Liver (tissue), 3 donors: ENCODE results near the gene ZNF821.

Source experiments
- CTCF ChIP-seq: fragments of 150-350 bp; IDR thresholded peaks from 2 replicates; pipeline ENCODE4 v1.5.1; 2017; ENCODE audit warnings: improper control_type of control experiment, low read depth, low read length; ENCODE audit not compliant: missing input control
- GABPA ChIP-seq, 2 donors: IDR thresholded peaks in 1 of 2; conservative IDR thresholded peaks in 1 of 2; 2 replicates each; pipeline ENCODE4 v1.6.1; 2016; ENCODE audit warnings: antibody characterized with exemption in 2 of 2, mild to moderate bottlenecking in 1 of 2, moderate library complexity in 1 of 2
- JUND ChIP-seq, 2 donors: IDR thresholded peaks; 2 replicates each; pipeline ENCODE4 v1.6.1; 2016; ENCODE audit warnings: antibody characterized with exemption in 2 of 2
- RAD21 ChIP-seq, 2 donors: IDR thresholded peaks; 2 replicates each; pipeline ENCODE4 v1.6.1; 2016; ENCODE audit warnings: antibody characterized with exemption in 2 of 2, mild to moderate bottlenecking in 2 of 2
- TAF1 ChIP-seq: conservative IDR thresholded peaks from 2 replicates; pipeline ENCODE4 v1.6.1; 2016; ENCODE audit warnings: antibody characterized with exemption, mild to moderate bottlenecking
- TF ChIP-seq, protein P1 (sequence below): IDR thresholded peaks from 2 replicates; pipeline ENCODE4 v1.6.1; 2016; ENCODE audit warnings: antibody characterized with exemption
- TF ChIP-seq, protein P2 (sequence below): IDR thresholded peaks from 2 replicates; pipeline ENCODE4 v1.6.1; 2016; ENCODE audit warnings: antibody characterized with exemption
- TF ChIP-seq, protein P3 (sequence below): IDR thresholded peaks from 2 replicates; pipeline ENCODE4 v1.6.1; 2016; ENCODE audit warnings: antibody characterized with exemption
- donor health status: healthy.
- donor health status: healthy.

GRCh38 chr16:71885261-71885650 lies 1.3 kb upstream of the ZNF821 start:
- TF ChIP-seq CTCF (no peak), TAF1 (no peak), JUND (IDR thresholded peaks at IDR 0.05) (no peak), GABPA (IDR thresholded peaks at IDR 0.05 in 1 of 2, conservative IDR thresholded peaks at IDR 0.05 in 1 of 2) (no peak), RAD21 (IDR thresholded peaks at IDR 0.05) (no peak)
- TF ChIP-seq, protein P1, sequence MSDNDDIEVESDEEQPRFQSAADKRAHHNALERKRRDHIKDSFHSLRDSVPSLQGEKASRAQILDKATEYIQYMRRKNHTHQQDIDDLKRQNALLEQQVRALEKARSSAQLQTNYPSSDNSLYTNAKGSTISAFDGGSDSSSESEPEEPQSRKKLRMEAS: no peak
- TF ChIP-seq, protein P2, sequence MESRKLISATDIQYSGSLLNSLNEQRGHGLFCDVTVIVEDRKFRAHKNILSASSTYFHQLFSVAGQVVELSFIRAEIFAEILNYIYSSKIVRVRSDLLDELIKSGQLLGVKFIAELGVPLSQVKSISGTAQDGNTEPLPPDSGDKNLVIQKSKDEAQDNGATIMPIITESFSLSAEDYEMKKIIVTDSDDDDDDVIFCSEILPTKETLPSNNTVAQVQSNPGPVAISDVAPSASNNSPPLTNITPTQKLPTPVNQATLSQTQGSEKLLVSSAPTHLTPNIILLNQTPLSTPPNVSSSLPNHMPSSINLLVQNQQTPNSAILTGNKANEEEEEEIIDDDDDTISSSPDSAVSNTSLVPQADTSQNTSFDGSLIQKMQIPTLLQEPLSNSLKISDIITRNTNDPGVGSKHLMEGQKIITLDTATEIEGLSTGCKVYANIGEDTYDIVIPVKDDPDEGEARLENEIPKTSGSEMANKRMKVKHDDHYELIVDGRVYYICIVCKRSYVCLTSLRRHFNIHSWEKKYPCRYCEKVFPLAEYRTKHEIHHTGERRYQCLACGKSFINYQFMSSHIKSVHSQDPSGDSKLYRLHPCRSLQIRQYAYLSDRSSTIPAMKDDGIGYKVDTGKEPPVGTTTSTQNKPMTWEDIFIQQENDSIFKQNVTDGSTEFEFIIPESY: no peak
- TF ChIP-seq, protein P3, sequence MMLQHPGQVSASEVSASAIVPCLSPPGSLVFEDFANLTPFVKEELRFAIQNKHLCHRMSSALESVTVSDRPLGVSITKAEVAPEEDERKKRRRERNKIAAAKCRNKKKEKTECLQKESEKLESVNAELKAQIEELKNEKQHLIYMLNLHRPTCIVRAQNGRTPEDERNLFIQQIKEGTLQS: no peak
